Kidney epithelial cell (primary cell): ENCODE data around the gene TPST1. TPM values are rescaled to one million over a fixed set of nuclear protein-coding genes. Genes with fewer than 3 reads are reported as not detected.

Experiments
- DNase-seq: peaks from one replicate; pipeline ENCODE4 v3.0.0-alpha.2; 2010; ENCODE audit warnings: low read depth
- H3K27me3 ChIP-seq: 2 replicates; pipeline ENCODE4 v1.6.0; 2011; ENCODE audit warnings: low read length; ENCODE audit not compliant: control insufficient read depth, insufficient read depth
- H3K36me3 ChIP-seq: 2 replicates; pipeline ENCODE4 v1.5.1; 2011; ENCODE audit warnings: low read length; ENCODE audit not compliant: control insufficient read depth, insufficient read depth
- H3K4me3 ChIP-seq: 2 replicates; pipeline ENCODE4 v1.5.1; 2011; ENCODE audit warnings: low read depth, mild to moderate bottlenecking, control low read depth, low read length
- total RNA-seq: library from RNA; depleted of rRNA; stranded (reverse); fragments of >200 nt; gene quantifications from 2 replicates; pipeline ENCODE4 v1.2.3, GENCODE V29; 2015
- TF ChIP-seq, protein P1 (sequence below): IDR thresholded peaks from 2 replicates; pipeline ENCODE4 v1.5.1; 2011; ENCODE audit warnings: mild to moderate bottlenecking, moderate library complexity, low read length, control low read depth, inconsistent platforms; ENCODE audit not compliant: insufficient read depth, poor library complexity, severe bottlenecking

Gene TPST1
- total RNA-seq, 1 donor from 2014 or later: 42.9 TPM

DNA sequence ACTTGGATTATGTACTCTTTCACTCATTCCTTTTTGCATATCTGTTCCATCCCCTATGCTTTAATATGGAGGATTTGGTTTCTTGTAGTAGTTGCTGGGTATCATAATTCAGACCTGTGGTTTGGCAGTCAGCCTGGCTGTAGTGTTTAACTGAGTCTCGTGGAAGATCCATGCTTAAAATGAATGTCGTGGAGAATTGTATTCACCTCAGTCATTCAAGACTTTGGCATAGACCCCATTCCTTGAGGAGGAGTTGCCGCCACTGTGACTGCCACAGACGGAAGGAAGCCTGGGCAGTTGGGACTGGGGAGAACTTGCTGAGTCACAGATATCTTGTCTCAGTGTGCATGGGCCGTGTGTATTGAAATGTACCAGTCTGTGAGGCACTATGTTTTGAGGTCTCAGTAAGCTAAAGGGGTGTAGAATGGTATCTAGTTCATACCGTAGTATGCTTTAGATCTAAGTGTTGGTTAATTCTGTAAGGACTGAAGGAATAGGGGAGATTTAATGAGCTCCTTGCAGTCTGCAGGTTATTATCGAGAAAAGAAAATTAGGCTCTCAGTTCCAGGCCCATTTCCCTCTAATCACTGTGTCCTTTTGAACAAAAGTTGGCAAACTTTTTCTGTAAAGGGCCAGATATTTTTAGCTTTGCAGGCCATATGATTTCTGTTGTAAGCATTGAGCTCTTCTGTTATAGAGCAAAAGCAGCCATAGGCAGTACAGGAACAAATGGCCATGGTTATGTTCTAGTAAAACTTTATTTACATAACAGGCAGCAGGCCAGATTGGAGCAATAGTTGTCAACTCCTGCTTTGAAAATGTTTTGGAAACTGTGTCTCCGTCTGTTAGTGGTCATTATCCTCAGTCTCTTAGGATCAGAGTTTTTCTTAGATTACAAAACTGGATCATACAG is 76.8 kb downstream of the TPST1 start:
- H3K36me3 ChIP-seq: no peaks in the 10 kb centered on the region
- TF ChIP-seq, protein P1, sequence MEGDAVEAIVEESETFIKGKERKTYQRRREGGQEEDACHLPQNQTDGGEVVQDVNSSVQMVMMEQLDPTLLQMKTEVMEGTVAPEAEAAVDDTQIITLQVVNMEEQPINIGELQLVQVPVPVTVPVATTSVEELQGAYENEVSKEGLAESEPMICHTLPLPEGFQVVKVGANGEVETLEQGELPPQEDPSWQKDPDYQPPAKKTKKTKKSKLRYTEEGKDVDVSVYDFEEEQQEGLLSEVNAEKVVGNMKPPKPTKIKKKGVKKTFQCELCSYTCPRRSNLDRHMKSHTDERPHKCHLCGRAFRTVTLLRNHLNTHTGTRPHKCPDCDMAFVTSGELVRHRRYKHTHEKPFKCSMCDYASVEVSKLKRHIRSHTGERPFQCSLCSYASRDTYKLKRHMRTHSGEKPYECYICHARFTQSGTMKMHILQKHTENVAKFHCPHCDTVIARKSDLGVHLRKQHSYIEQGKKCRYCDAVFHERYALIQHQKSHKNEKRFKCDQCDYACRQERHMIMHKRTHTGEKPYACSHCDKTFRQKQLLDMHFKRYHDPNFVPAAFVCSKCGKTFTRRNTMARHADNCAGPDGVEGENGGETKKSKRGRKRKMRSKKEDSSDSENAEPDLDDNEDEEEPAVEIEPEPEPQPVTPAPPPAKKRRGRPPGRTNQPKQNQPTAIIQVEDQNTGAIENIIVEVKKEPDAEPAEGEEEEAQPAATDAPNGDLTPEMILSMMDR: no peak
- H3K27me3 ChIP-seq: no peaks in the 10 kb centered on the region
- H3K4me3 ChIP-seq: no peak overlapping the region
- peak; percentile 44 for DNase-seq

DNA sequence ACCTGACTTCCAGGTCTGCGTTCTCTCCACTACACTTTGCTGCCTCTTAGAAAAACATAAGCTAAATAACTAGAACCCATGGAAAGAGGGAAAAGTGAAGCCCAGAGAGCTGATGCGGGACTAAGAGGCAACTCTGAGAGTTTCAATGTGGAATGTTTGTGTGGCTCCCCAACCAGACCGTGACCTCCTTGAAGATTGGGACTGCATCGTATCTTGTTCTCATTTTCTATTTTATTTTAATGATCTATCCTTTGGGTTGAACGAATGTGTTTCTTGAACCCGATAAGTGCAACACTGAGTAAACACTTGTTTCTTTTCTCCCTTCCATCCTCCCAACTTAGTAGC is 77.4 kb downstream of the TPST1 start:
- Histone ChIP-seq H3K4me3 (no peak overlapping the region), H3K36me3 (no peaks in the 10 kb centered on the region), H3K27me3 (no peaks in the 10 kb centered on the region)
- TF ChIP-seq, protein P1: no peak
- no peak for DNase-seq

DNA sequence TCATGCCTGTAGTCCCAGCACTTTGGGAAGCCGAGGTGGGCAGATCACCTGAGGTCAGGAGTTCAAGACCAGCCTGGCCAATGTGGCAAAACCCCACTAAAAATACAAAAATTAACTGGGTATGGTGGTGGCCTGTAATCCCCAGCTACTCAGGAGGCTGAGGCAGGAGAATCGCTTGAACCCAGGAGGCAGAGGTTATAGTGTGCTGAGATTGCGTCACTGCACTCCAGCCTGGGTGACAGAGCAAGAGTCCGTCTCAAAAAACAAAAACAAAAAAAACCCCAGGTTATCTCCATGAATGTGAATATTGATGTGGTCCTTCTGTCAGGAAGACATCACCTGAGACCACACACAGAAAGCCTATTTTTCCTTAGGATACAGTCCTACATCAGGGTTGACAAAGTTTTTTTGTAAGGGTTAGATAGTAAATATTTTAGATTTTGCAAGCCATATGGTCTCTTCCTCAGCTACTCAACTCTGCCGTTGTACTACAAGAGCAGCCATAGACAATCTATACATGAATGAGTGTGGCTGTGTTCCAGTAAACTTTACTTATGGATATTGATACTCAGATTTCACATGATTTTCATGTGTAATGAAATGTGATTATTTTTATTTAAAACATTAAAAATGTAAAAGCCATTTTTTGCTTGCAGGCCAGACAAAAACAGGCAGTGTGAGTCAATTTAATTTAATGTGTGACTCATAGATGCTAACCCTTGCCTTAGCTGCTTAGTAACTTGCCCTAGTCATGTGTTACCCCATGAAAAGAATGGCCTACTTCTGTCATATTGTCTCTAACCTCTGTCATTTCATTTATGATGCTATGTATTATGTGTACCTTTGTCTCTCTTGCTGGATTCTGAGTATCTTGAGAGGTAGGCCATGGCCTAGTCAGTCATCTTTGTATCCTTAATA is 78.1 kb downstream of the TPST1 start:
- Histone ChIP-seq H3K27me3 (no peaks in the 10 kb centered on the region), H3K36me3 (no peaks in the 10 kb centered on the region), H3K4me3 (no peak overlapping the region)
- TF ChIP-seq, protein P1: no peak
- DNase-seq: peak; percentile 52

DNA sequence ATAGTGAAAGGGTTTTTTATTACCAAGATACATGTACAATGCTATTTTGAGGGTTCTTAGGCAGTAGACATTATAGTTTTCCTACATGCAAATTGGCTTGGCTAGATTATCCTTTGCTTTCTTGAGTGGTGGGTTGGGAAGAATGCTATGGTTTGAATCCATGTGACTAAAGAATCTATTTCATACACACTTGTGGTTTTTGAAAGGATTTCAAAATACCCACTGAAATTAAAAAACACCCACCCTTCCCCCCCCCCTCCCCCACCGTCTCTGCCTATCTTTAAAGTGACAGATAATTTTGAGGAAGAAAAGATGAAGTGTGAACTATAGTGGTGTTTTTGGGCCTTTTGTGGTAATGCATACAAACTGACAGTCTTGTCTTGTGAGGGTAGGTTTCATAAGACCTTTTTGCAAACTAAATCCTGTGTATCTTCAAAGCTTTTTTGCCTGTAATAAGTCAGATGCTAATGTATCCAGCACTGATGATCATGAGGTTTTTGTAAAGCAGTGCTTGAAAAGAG is 90.9 kb downstream of the TPST1 start:
- no peaks in the 10 kb centered on the region for H3K27me3 ChIP-seq
- H3K36me3 ChIP-seq: no peaks in the 10 kb centered on the region
- TF ChIP-seq, protein P1: no peak
- DNase-seq: no peak
- no peak overlapping the region for H3K4me3 ChIP-seq

DNA sequence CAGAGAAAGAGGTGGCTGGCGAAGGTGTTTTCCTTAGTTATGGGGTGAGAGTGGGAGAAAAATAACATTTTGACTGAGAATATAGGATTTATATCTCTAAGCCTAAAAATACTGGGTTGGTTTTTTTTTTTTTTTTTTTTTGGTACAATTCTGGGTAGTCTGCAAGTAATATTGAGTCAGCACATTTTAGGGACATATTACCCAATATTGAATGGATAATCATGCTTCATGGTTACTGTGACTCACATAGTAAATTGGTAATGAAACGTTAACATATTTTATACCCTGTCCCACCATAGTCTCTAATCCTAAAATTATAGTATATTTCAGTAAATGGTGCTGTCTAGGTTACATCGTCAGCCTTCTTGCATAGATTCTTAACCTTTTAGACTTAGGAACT is 91.4 kb downstream of the TPST1 start:
- H3K27me3 ChIP-seq: no peaks in the 10 kb centered on the region
- no peak for DNase-seq
- no peaks in the 10 kb centered on the region for H3K36me3 ChIP-seq
- TF ChIP-seq, protein P1: no peak
- no peak overlapping the region for H3K4me3 ChIP-seq
